ENCODE results near the gene ARSB.

- TF ChIP-seq CTCF (IDR thresholded peaks at IDR 0.05): no peak
- TF ChIP-seq POLR2A (IDR thresholded peaks at IDR 0.05): no peak
These were observed 181.2 kb downstream of the ARSB start for GRCh38 chr5:78803941-78804340.
